HEK293 (cell line): ENCODE measurements around the gene CACNA2D4.

ENCODE experiments used
- CTCF ChIA-PET: fragments of 350-600 bp; formaldehyde crosslinking; extraction: SDS; loops from one replicate; lab custom pipeline; 2021; ENCODE audit warnings: antibody characterized with exemption; lab: Yijun Ruan, JAX
- POLR2A ChIA-PET: fragments of 300-600 bp; formaldehyde crosslinking; extraction: SDS; loops from one replicate; lab custom pipeline; 2020; ENCODE audit warnings: antibody characterized with exemption, inconsistent platforms; lab: Yijun Ruan, JAX
- H3K27ac ChIP-seq: fragments of 200-500 bp; sonication (Bioruptor generic); 2 replicates; pipeline ENCODE4 v1.5.1; 2014; ENCODE audit warnings: low read depth, low read length, control low read depth, inconsistent platforms; ENCODE audit errors: extremely low read depth
- H3K36me3 ChIP-seq, 2 experiments: fragments of 200-500 bp in 1 of 2; sonication (Bioruptor generic) in 1 of 2; 1 replicate in 1 of 2; 2 replicates in 1 of 2; pipeline ENCODE4 v1.5.1; 2014 to 2017; ENCODE audit warnings: inconsistent platforms in 2 of 2, low read length in 2 of 2; ENCODE audit not compliant: control insufficient read depth in 2 of 2, insufficient read depth in 1 of 2
- H3K4me1 ChIP-seq: fragments of 200-500 bp; sonication (Bioruptor generic); 2 replicates; pipeline ENCODE4 v1.5.1; 2014; ENCODE audit warnings: mild to moderate bottlenecking, low read length, inconsistent platforms; ENCODE audit not compliant: control insufficient read depth, insufficient read depth
- H3K4me3 ChIP-seq: 2 replicates; pipeline ENCODE4 v1.5.1; 2011; ENCODE audit warnings: low read depth, mild to moderate bottlenecking, control low read depth, low read length, moderate library complexity
- H3K9me3 ChIP-seq: fragments of 200-500 bp; sonication (Bioruptor generic); 2 replicates; pipeline ENCODE4 v1.5.1; 2014; ENCODE audit warnings: low read depth, low read length, inconsistent platforms; ENCODE audit not compliant: control insufficient read depth, insufficient read depth
- EGR2 ChIP-seq: fragments of 450-650 bp; formaldehyde crosslinking; IDR thresholded peaks from 2 replicates; pipeline ENCODE4 v1.5.1; 2016; ENCODE audit warnings: low read depth, missing biosample characterization, missing genetic modification characterization
- GLIS1 ChIP-seq: fragments of 450-650 bp; formaldehyde crosslinking; IDR thresholded peaks from 2 replicates; pipeline ENCODE4 v1.5.1; 2016; ENCODE audit warnings: missing biosample characterization, missing genetic modification characterization
- KLF1 ChIP-seq: fragments of 450-650 bp; formaldehyde crosslinking; IDR thresholded peaks from 2 replicates; pipeline ENCODE4 v1.5.1; 2016; ENCODE audit warnings: missing biosample characterization, missing genetic modification characterization
- OSR2 ChIP-seq: fragments of 450-650 bp; formaldehyde crosslinking; IDR thresholded peaks from 2 replicates; pipeline ENCODE4 v1.5.1; 2016; ENCODE audit warnings: missing biosample characterization, missing genetic modification characterization
- RBAK ChIP-seq: fragments of 450-650 bp; formaldehyde crosslinking; IDR thresholded peaks from 2 replicates; pipeline ENCODE4 v1.5.1; 2016; ENCODE audit warnings: missing biosample characterization, missing genetic modification characterization
- WT1 ChIP-seq: fragments of 450-650 bp; formaldehyde crosslinking; IDR thresholded peaks from 2 replicates; pipeline ENCODE4 v1.5.1; 2016; ENCODE audit warnings: missing biosample characterization, missing genetic modification characterization
- ZBTB1 ChIP-seq: fragments of 450-650 bp; formaldehyde crosslinking; IDR thresholded peaks from 2 replicates; pipeline ENCODE4 v1.5.1; 2016; ENCODE audit warnings: missing biosample characterization, missing genetic modification characterization
- ZBTB17 ChIP-seq: fragments of 450-650 bp; formaldehyde crosslinking; IDR thresholded peaks from 2 replicates; pipeline ENCODE4 v1.5.1; 2016; ENCODE audit warnings: missing biosample characterization, missing genetic modification characterization
- ZBTB44 ChIP-seq: fragments of 450-650 bp; IDR thresholded peaks from 2 replicates; pipeline ENCODE4 v1.5.1; 2018; ENCODE audit warnings: missing biosample characterization, mild to moderate bottlenecking, missing genetic modification characterization
- ZFP3 ChIP-seq: fragments of 450-650 bp; formaldehyde crosslinking; IDR thresholded peaks from 2 replicates; pipeline ENCODE4 v1.5.1; 2016; ENCODE audit warnings: low read depth, missing biosample characterization, missing genetic modification characterization
- ZNF133 ChIP-seq: fragments of 450-650 bp; formaldehyde crosslinking; IDR thresholded peaks from 2 replicates; pipeline ENCODE4 v1.5.1; 2016; ENCODE audit warnings: missing biosample characterization, missing genetic modification characterization
- ZNF138 ChIP-seq: fragments of 450-650 bp; formaldehyde crosslinking; IDR thresholded peaks from 2 replicates; pipeline ENCODE4 v1.5.1; 2016; ENCODE audit warnings: missing biosample characterization, missing genetic modification characterization, borderline replicate concordance
- ZNF175 ChIP-seq: fragments of 450-650 bp; formaldehyde crosslinking; IDR thresholded peaks from 2 replicates; pipeline ENCODE4 v1.5.1; 2016; ENCODE audit warnings: missing biosample characterization, missing genetic modification characterization
- ZNF248 ChIP-seq: fragments of 450-650 bp; formaldehyde crosslinking; IDR thresholded peaks from 2 replicates; pipeline ENCODE4 v1.5.1; 2017; ENCODE audit warnings: missing biosample characterization, missing genetic modification characterization
- ZNF311 ChIP-seq: fragments of 450-650 bp; formaldehyde crosslinking; IDR thresholded peaks from 2 replicates; pipeline ENCODE4 v1.5.1; 2017; ENCODE audit warnings: missing biosample characterization, missing genetic modification characterization, borderline replicate concordance
- ZNF37A ChIP-seq: fragments of 450-650 bp; IDR thresholded peaks from 2 replicates; pipeline ENCODE4 v1.5.1; 2018; ENCODE audit warnings: missing biosample characterization, missing genetic modification characterization
- ZNF521 ChIP-seq: fragments of 450-650 bp; formaldehyde crosslinking; IDR thresholded peaks from 2 replicates; pipeline ENCODE4 v1.5.1; 2017; ENCODE audit warnings: missing biosample characterization, mild to moderate bottlenecking, missing genetic modification characterization
- ZNF529 ChIP-seq: fragments of 450-650 bp; formaldehyde crosslinking; IDR thresholded peaks from 2 replicates; pipeline ENCODE4 v1.5.1; 2017; ENCODE audit warnings: missing genetic modification characterization, missing biosample characterization; ENCODE audit not compliant: insufficient replicate concordance
- ZNF530 ChIP-seq: fragments of 450-650 bp; formaldehyde crosslinking; IDR thresholded peaks from 2 replicates; pipeline ENCODE4 v1.5.1; 2016; ENCODE audit warnings: low read depth, missing biosample characterization, missing genetic modification characterization
- ZNF558 ChIP-seq: fragments of 450-650 bp; formaldehyde crosslinking; IDR thresholded peaks from 2 replicates; pipeline ENCODE4 v1.5.1; 2016; ENCODE audit warnings: missing biosample characterization, missing genetic modification characterization
- ZNF596 ChIP-seq: fragments of 450-650 bp; IDR thresholded peaks from 2 replicates; pipeline ENCODE4 v1.5.0; 2018; ENCODE audit warnings: missing biosample characterization, mild to moderate bottlenecking, missing genetic modification characterization, moderate library complexity
- ZNF600 ChIP-seq: fragments of 450-650 bp; formaldehyde crosslinking; IDR thresholded peaks from 2 replicates; pipeline ENCODE4 v1.5.1; 2016; ENCODE audit warnings: missing biosample characterization, missing genetic modification characterization
- ZNF624 ChIP-seq: fragments of 450-650 bp; formaldehyde crosslinking; IDR thresholded peaks from 2 replicates; pipeline ENCODE4 v1.5.1; 2017; ENCODE audit warnings: missing biosample characterization, missing genetic modification characterization
- ZNF626 ChIP-seq: fragments of 450-650 bp; sonication (Bioruptor Pico); formaldehyde crosslinking; IDR thresholded peaks from 2 replicates; pipeline ENCODE4 v1.5.1; 2018; ENCODE audit warnings: missing biosample characterization, missing genetic modification characterization, inconsistent platforms
- ZNF629 ChIP-seq: fragments of 450-650 bp; formaldehyde crosslinking; IDR thresholded peaks from 2 replicates; pipeline ENCODE4 v1.5.1; 2017; ENCODE audit warnings: missing biosample characterization, missing genetic modification characterization
- ZNF664 ChIP-seq: fragments of 450-650 bp; formaldehyde crosslinking; IDR thresholded peaks from 2 replicates; pipeline ENCODE4 v1.5.1; 2016; ENCODE audit warnings: missing biosample characterization, missing genetic modification characterization
- ZNF747 ChIP-seq: fragments of 450-650 bp; formaldehyde crosslinking; IDR thresholded peaks from 2 replicates; pipeline ENCODE4 v1.5.1; 2016; ENCODE audit warnings: missing biosample characterization, missing genetic modification characterization
- ZNF792 ChIP-seq: fragments of 450-650 bp; formaldehyde crosslinking; IDR thresholded peaks from 2 replicates; pipeline ENCODE4 v1.5.1; 2016; ENCODE audit warnings: missing biosample characterization, missing genetic modification characterization

Gene CACNA2D4

GRCh38 chr12:1939331-1939730 is 20.9 kb upstream of the CACNA2D4 start:
- Histone ChIP-seq H3K27ac (no peak overlapping the region), H3K4me1 (no peaks in the 10 kb centered on the region), H3K4me3 (no peak overlapping the region), H3K9me3 (no peaks in the 10 kb centered on the region), H3K36me3 (peaks cover 0 to 24% of the 10 kb centered on the region in 2 experiments; a peak in 1 of 3 replicates)
- ChIA-PET CTCF (interaction anchor here (0.7 to 3.7 kb wide), 48 partner anchors 9 to 821 kb away, joined by 3 to 95 read pairs (median 5); partner anchors contain the start of gene CACNA2D4), POLR2A (interaction anchor here (1.0 to 1.7 kb wide), 2 partner anchors 144 to 248 kb away, joined by 3 to 6 read pairs; partner anchors contain the start of gene ADIPOR2)
- TF ChIP-seq ZBTB1 (no peak), ZNF521 (no peak), ZNF792 (tag by site-specific recombination) (no peak), EGR2 (tag by site-specific recombination) (no peak), ZNF624 (tag by site-specific recombination) (no peak), ZNF248 (tag by site-specific recombination) (no peak), ZFP3 (tag by site-specific recombination) (no peak), ZNF626 (tag by site-specific recombination) (no peak)

- TF ChIP-seq ZNF311 (no peak), ZNF133 (tag by site-specific recombination) (no peak), ZNF596 (tag by site-specific recombination) (no peak), ZNF248 (tag by site-specific recombination) (no peak), ZNF530 (tag by site-specific recombination) (no peak), RBAK (tag by site-specific recombination) (no peak), ZNF558 (tag by site-specific recombination) (no peak), ZNF175 (tag by site-specific recombination) (no peak), ZNF747 (tag by site-specific recombination) (no peak)
- TF ChIP-seq, all 188 proteins: peak for 0
- CTCF ChIA-PET, result interaction anchor here (0.6 to 3.4 kb wide), 2 partner anchors 62 to 281 kb away, joined by 4 to 95 read pairs; no protein-coding TSS in a partner anchor
Measured at GRCh38 chr12:1937481-1938224, 19.2 kb upstream of the CACNA2D4 start.

GRCh38 chr12:1936406-1937320 is 18.2 kb upstream of the CACNA2D4 start:
- no peak overlapping the region for H3K27ac ChIP-seq
- POLR2A ChIA-PET, result no interaction called here
- no peak overlapping the region for H3K4me3 ChIP-seq
- H3K9me3 ChIP-seq, result no peaks in the 10 kb centered on the region
- CTCF ChIA-PET, result interaction anchor here (1.0 to 1.4 kb wide), 2 partner anchors 141 to 145 kb away, joined by 3 to 7 read pairs; no protein-coding TSS in a partner anchor
- H3K36me3 ChIP-seq, result peaks cover 0 to 24% of the 10 kb centered on the region in 2 experiments; a peak in 1 of 3 replicates
- no peaks in the 10 kb centered on the region for H3K4me1 ChIP-seq
- TF ChIP-seq ZNF558 (tag by site-specific recombination), result no peak
- no peak for TF ChIP-seq ZNF529 (tag by site-specific recombination)
- TF ChIP-seq ZNF600 (tag by site-specific recombination), result peak; percentile 89
- peak; percentile 42; the same call in 1 of the 2 replicates for TF ChIP-seq OSR2 (tag by site-specific recombination)
- TF ChIP-seq KLF1 (tag by site-specific recombination), result no peak
- TF ChIP-seq WT1 (tag by site-specific recombination), result no peak
- TF ChIP-seq ZBTB44 (tag by site-specific recombination), result no peak
- no peak for TF ChIP-seq ZNF138 (tag by site-specific recombination)
- 0 out of 2 replicates have a peak, but pooled peaks have one; percentile 21 for TF ChIP-seq GLIS1
- no peak for TF ChIP-seq ZNF626 (tag by site-specific recombination)
- TF ChIP-seq ZNF37A (tag by site-specific recombination), result no peak
- peak; percentile 84 for TF ChIP-seq ZNF664 (tag by site-specific recombination)
- TF ChIP-seq ZBTB17 (tag by site-specific recombination), result 0 out of 2 replicates have a peak, but pooled peaks have one; percentile 24
- 0 out of 2 replicates have a peak, but pooled peaks have one; percentile 15 for TF ChIP-seq ZNF629

More at GRCh38 chr12:1937481-1938224, 19.2 kb upstream of the CACNA2D4 start:
- POLR2A ChIA-PET, result no interaction called here
- Histone ChIP-seq H3K4me1 (no peaks in the 10 kb centered on the region), H3K9me3 (no peaks in the 10 kb centered on the region), H3K4me3 (no peak overlapping the region), H3K27ac (no peak overlapping the region), H3K36me3 (peaks cover 0 to 24% of the 10 kb centered on the region in 2 experiments; a peak in 1 of 3 replicates)
